ENCODE results near the gene FSTL1. TPM values are rescaled to one million over a fixed set of nuclear protein-coding genes. Genes with fewer than 3 reads are reported as not detected.

Gene FSTL1
- total and polyA plus RNA-seq, 2 donors (not counting 1 experiment from before 2014, with no cell fraction given), result 0.15 TPM; not detected in 1

DNA sequence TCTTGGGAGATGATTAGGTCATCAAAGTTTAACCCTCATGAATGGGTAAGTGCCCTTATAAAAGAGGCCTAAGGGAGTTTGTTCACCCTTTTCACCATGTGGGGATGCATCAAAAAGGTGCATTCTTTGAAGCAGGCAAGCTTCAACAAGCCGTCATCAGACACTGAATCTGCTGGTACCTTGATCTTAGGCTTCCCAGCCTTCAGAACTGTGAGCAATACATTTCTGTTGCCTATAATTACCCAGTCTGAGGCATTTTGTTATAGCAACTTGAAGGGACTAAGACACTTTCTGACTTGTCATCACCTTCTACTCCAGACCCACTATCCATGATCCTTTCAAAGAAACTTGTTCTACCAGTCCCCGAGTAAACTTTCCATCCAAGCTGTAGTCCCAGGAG is 57.0 kb downstream of the FSTL1 start:
- Histone ChIP-seq H3K9ac (ENCODE audit: low read length) (no peak overlapping the region), H3K36me3 (replicated peaks in 1 of 2; ENCODE audit: control extremely low read depth in 1 of 2, control insufficient read depth in 1 of 2, extremely low read depth in 1 of 2, insufficient read depth in 2 of 2, low read length in 1 of 2) (no peaks in the 10 kb centered on the region), H3K4me1 (ENCODE audit: control insufficient read depth in 2 of 2, insufficient read depth in 2 of 2, low read length in 2 of 2) (no peaks in the 10 kb centered on the region), H3K27ac (ENCODE audit: low read length in 2 of 2) (no peak overlapping the region), H4K20me1 (ENCODE audit: control insufficient read depth, insufficient read depth, low read length, poor library complexity, severe bottlenecking) (no peaks in the 10 kb centered on the region), H3K79me2 (ENCODE audit: control insufficient read depth, insufficient read depth, low read length) (no peaks in the 10 kb centered on the region), H3K4me3 (ENCODE audit: control extremely low read depth in 1 of 5, extremely low read depth in 1 of 5, insufficient read depth in 1 of 5, low read depth in 2 of 5, low read length in 4 of 5) (no peak overlapping the region), H2AFZ (ENCODE audit: insufficient read depth, low read depth, low read length, poor library complexity, severe bottlenecking) (no peak overlapping the region), H3K27me3 (replicated peaks in 1 of 4; ENCODE audit: control extremely low read depth in 1 of 4, control insufficient read depth in 3 of 4, insufficient read depth in 4 of 4, low read length in 3 of 4) (no peaks in the 10 kb centered on the region), H3K9me3 (ENCODE audit: control extremely low read depth in 1 of 3, control insufficient read depth in 2 of 3, insufficient read depth in 1 of 3, low read length in 2 of 3) (no peaks in the 10 kb centered on the region), H3K4me2 (replicated peaks; ENCODE audit: low read depth, low read length, poor library complexity, severe bottlenecking) (no peak overlapping the region)
- intact Hi-C loops (cut with micrococcal nuclease), result no loop called here
- Mint-ChIP-seq H3K4me1 (peaks cover 16% of the 10 kb centered on the region), H3K27me3 (no peaks in the 10 kb centered on the region), H3K4me3 (no peak overlapping the region), H3K9me3 (ENCODE audit: insufficient read depth) (no peaks in the 10 kb centered on the region), H3K27ac (no peak overlapping the region)
- ATAC-seq (ENCODE audit: low read depth) (no peak), DNase-seq (no peak)
- POLR2A ChIA-PET, result no interaction called here
- CTCF ChIA-PET, result no interaction called here
- no peak for TF ChIP-seq EZH2 (IDR thresholded peaks at IDR 0.05; ENCODE audit: borderline replicate concordance, insufficient read depth, low read depth, low read length, poor library complexity, severe bottlenecking)
- TF ChIP-seq, protein P1, sequence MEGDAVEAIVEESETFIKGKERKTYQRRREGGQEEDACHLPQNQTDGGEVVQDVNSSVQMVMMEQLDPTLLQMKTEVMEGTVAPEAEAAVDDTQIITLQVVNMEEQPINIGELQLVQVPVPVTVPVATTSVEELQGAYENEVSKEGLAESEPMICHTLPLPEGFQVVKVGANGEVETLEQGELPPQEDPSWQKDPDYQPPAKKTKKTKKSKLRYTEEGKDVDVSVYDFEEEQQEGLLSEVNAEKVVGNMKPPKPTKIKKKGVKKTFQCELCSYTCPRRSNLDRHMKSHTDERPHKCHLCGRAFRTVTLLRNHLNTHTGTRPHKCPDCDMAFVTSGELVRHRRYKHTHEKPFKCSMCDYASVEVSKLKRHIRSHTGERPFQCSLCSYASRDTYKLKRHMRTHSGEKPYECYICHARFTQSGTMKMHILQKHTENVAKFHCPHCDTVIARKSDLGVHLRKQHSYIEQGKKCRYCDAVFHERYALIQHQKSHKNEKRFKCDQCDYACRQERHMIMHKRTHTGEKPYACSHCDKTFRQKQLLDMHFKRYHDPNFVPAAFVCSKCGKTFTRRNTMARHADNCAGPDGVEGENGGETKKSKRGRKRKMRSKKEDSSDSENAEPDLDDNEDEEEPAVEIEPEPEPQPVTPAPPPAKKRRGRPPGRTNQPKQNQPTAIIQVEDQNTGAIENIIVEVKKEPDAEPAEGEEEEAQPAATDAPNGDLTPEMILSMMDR (IDR thresholded peaks at IDR 0.05), result no peak
- WGBS (ENCODE audit: insufficient coverage), result 100% methylated on average over 1 of the region's 2 CpGs

DNA sequence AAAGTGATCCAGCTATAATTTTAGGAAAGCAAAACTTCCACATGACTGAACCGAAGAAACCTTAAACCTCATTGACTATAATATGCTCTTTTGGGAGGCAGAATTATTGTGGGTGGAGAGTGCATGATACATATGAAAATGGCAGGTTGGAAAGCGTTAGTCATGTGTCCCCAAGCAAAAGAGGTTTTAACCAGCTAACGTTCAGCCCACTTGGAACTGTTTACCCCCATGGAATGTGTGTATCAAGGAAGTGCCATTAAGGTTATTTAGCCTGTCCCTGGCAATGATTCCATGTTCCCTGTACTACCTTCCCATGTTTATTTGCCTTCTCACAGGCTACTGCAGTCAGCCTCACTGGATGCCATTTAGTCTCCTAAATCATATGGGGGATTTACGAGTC is 57.5 kb downstream of the FSTL1 start:
- Mint-ChIP-seq H3K27ac (no peak overlapping the region), H3K4me1 (peaks cover 15% of the 10 kb centered on the region), H3K9me3 (ENCODE audit: insufficient read depth) (no peaks in the 10 kb centered on the region), H3K4me3 (no peak overlapping the region), H3K27me3 (no peaks in the 10 kb centered on the region)
- Histone ChIP-seq H3K27me3 (replicated peaks in 1 of 4; ENCODE audit: control extremely low read depth in 1 of 4, control insufficient read depth in 3 of 4, insufficient read depth in 4 of 4, low read length in 3 of 4) (no peaks in the 10 kb centered on the region), H3K4me2 (replicated peaks; ENCODE audit: low read depth, low read length, poor library complexity, severe bottlenecking) (no peak overlapping the region), H3K9ac (ENCODE audit: low read length) (no peak overlapping the region), H3K4me1 (ENCODE audit: control insufficient read depth in 2 of 2, insufficient read depth in 2 of 2, low read length in 2 of 2) (no peaks in the 10 kb centered on the region), H3K79me2 (ENCODE audit: control insufficient read depth, insufficient read depth, low read length) (no peaks in the 10 kb centered on the region), H3K27ac (ENCODE audit: low read length in 2 of 2) (no peak overlapping the region), H3K4me3 (ENCODE audit: control extremely low read depth in 1 of 5, extremely low read depth in 1 of 5, insufficient read depth in 1 of 5, low read depth in 2 of 5, low read length in 4 of 5) (no peak overlapping the region), H4K20me1 (ENCODE audit: control insufficient read depth, insufficient read depth, low read length, poor library complexity, severe bottlenecking) (no peaks in the 10 kb centered on the region), H3K9me3 (ENCODE audit: control extremely low read depth in 1 of 3, control insufficient read depth in 2 of 3, insufficient read depth in 1 of 3, low read length in 2 of 3) (no peaks in the 10 kb centered on the region), H3K36me3 (replicated peaks in 1 of 2; ENCODE audit: control extremely low read depth in 1 of 2, control insufficient read depth in 1 of 2, extremely low read depth in 1 of 2, insufficient read depth in 2 of 2, low read length in 1 of 2) (no peaks in the 10 kb centered on the region), H2AFZ (ENCODE audit: insufficient read depth, low read depth, low read length, poor library complexity, severe bottlenecking) (no peak overlapping the region)
- TF ChIP-seq, protein P1 (IDR thresholded peaks at IDR 0.05), result no peak
- ChIA-PET CTCF (interaction anchor here (0.8 kb wide), 1 partner anchor 24 kb away, joined by 4 read pairs; no protein-coding TSS in a partner anchor), POLR2A (no interaction called here)
- no CpG with 5 or more reads among the region's 4 CpGs for WGBS (ENCODE audit: insufficient coverage)
- ATAC-seq (ENCODE audit: low read depth) (no peak), DNase-seq (no peak)
- intact Hi-C loops (cut with micrococcal nuclease), result no loop called here

All from B cell (primary cell).